Trophoblast cell (in vitro differentiated cells and primary cell): ENCODE measurements around the gene OR10H5.
"Not testable (repeated sequence)": the region's sequence is repeated elsewhere in the genome, so short reads cannot be mapped to it uniquely, and the experiment has no call there.

Experiments
- DNase-seq, 2 donors: peaks; one replicate each; pipeline ENCODE4 v3.0.0-alpha.2; 2016
- H2AFZ ChIP-seq: 2 replicates; pipeline ENCODE4 v1.6.1; 2013; ENCODE audit warnings: low read length, moderate library complexity, mild to moderate bottlenecking; ENCODE audit not compliant: insufficient read depth, poor library complexity
- H2AK5ac ChIP-seq: 2 replicates; pipeline ENCODE4 v1.6.1; 2013; ENCODE audit warnings: mild to moderate bottlenecking, low read length
- H2BK120ac ChIP-seq: 2 replicates; pipeline ENCODE4 v1.6.1; 2013; ENCODE audit warnings: low read length, mild to moderate bottlenecking, moderate library complexity; ENCODE audit not compliant: insufficient read depth, poor library complexity
- H2BK12ac ChIP-seq: 2 replicates; pipeline ENCODE4 v1.6.1; 2013; ENCODE audit warnings: mild to moderate bottlenecking, low read length, moderate library complexity
- H2BK5ac ChIP-seq: 2 replicates; pipeline ENCODE4 v1.6.1; 2013; ENCODE audit warnings: low read length, low read depth, moderate library complexity, mild to moderate bottlenecking; ENCODE audit not compliant: poor library complexity
- H3K14ac ChIP-seq: 2 replicates; pipeline ENCODE4 v1.6.1; 2013; ENCODE audit warnings: mild to moderate bottlenecking, low read length
- H3K18ac ChIP-seq: 2 replicates; pipeline ENCODE4 v1.6.1; 2013; ENCODE audit warnings: mild to moderate bottlenecking, low read length
- H3K23ac ChIP-seq: 2 replicates; pipeline ENCODE4 v1.6.1; 2013; ENCODE audit warnings: low read length
- H3K27ac ChIP-seq: 2 replicates; pipeline ENCODE4 v1.5.1; 2013; ENCODE audit warnings: low read depth, mild to moderate bottlenecking, inconsistent platforms, low read length, moderate library complexity
- H3K27me3 ChIP-seq: 2 replicates; pipeline ENCODE4 v1.6.1; 2013; ENCODE audit warnings: inconsistent platforms, mild to moderate bottlenecking, low read length, moderate library complexity; ENCODE audit not compliant: insufficient read depth
- H3K36me3 ChIP-seq, 2 experiments: 1 replicate in 1 of 2; 2 replicates in 1 of 2; pipeline ENCODE4 v1.6.1; 2013; ENCODE audit warnings: low read length in 2 of 2, mild to moderate bottlenecking in 2 of 2, moderate library complexity in 1 of 2; ENCODE audit not compliant: insufficient read depth in 2 of 2, control insufficient read depth in 1 of 2
- H3K4ac ChIP-seq: 2 replicates; pipeline ENCODE4 v1.6.1; 2013; ENCODE audit warnings: low read depth, mild to moderate bottlenecking, low read length, moderate library complexity
- H3K4me1 ChIP-seq, 2 experiments: 1 replicate in 1 of 2; 2 replicates in 1 of 2; pipeline ENCODE4 v1.6.1; 2013; ENCODE audit warnings: low read length in 2 of 2, mild to moderate bottlenecking in 2 of 2, moderate library complexity in 1 of 2; ENCODE audit not compliant: insufficient read depth in 2 of 2, control insufficient read depth in 1 of 2
- H3K4me2 ChIP-seq: 2 replicates; pipeline ENCODE4 v1.6.1; 2013; ENCODE audit warnings: inconsistent platforms, mild to moderate bottlenecking, low read length, moderate library complexity
- H3K4me3 ChIP-seq: 2 replicates; pipeline ENCODE4 v1.5.1; 2013; ENCODE audit warnings: mild to moderate bottlenecking, low read depth, low read length, inconsistent platforms
- H3K79me1 ChIP-seq: one replicate; pipeline ENCODE4 v1.6.1; 2013; ENCODE audit warnings: low read length
- H3K79me2 ChIP-seq: 2 replicates; pipeline ENCODE4 v1.6.1; 2013; ENCODE audit warnings: low read length, mild to moderate bottlenecking; ENCODE audit not compliant: control insufficient read depth, insufficient read depth, poor library complexity
- H3K9ac ChIP-seq: 2 replicates; pipeline ENCODE4 v1.6.1; 2013; ENCODE audit warnings: mild to moderate bottlenecking, low read length
- H3K9me3 ChIP-seq: 2 replicates; pipeline ENCODE4 v1.6.1; 2013; ENCODE audit warnings: low read depth, mild to moderate bottlenecking, control low read depth, inconsistent platforms, low read length; ENCODE audit not compliant: insufficient read depth
- H4K12ac ChIP-seq: 2 replicates; pipeline ENCODE4 v1.6.1; 2013; ENCODE audit warnings: low read depth, mild to moderate bottlenecking, low read length, moderate library complexity
- H4K8ac ChIP-seq: 2 replicates; pipeline ENCODE4 v1.6.1; 2013; ENCODE audit warnings: low read depth, mild to moderate bottlenecking, low read length, moderate library complexity
- H4K91ac ChIP-seq: one replicate; pipeline ENCODE4 v1.6.1; 2013; ENCODE audit warnings: low read depth, mild to moderate bottlenecking, low read length, moderate library complexity
- WGBS: extraction: QIAGEN DNeasy Blood & Tissue Kit; methylation state at CpG from one replicate; pipeline ENCODE4 v1.1.7; 2013; ENCODE audit warnings: missing lambda C conversion rate; ENCODE audit not compliant: insufficient read length, insufficient coverage; ENCODE audit errors: extremely low coverage; 5-methylcytosine and 5-hydroxymethylcytosine counted together

OR10H5 gene

DNA sequence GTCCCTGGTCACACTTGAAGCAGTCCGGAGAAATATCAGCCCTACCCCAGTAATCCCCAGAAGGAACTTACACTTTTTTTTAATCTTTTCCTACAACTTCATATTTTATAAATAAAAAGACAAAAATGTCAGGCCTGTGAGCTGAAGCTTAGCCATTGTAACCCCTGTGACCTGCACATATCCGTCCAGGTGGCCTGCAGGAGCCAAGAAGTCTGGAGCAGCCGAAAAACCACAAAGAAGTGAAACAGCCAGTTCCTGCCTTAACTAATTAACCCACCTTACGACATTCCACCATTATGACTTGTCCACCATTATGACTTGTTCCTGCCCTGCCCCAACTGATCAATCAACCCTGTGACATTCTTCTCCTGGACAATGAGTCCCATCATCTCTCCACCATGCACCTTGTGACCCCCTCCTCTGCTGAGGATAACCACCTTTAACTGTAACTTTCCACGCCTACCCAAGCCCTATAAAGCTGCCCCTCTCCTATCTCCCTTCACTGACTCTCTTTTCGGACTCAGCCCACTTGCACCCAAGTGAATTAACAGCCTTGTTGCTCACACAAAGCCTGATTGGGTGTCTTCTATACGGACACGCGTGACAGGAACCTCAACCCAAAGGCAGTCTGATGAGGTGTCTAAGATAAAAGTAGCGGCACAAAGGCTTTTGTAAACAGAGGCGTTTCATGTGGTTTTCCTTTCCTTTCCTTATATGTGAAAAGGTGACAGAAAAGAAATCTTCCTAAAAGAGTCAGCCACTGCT, 48.3 kb downstream of the OR10H5 start:
- H2BK5ac ChIP-seq, result peak overlapping the region; percentile 89
- H3K9ac ChIP-seq, H3K4ac ChIP-seq, H2BK12ac ChIP-seq, H3K79me2 ChIP-seq, H2BK120ac ChIP-seq, H3K4me1 ChIP-seq, H3K9me3 ChIP-seq, H2AFZ ChIP-seq, H3K14ac ChIP-seq, H3K27me3 ChIP-seq, H4K12ac ChIP-seq, H3K36me3 ChIP-seq, H3K4me3 ChIP-seq, H3K18ac ChIP-seq, H3K23ac ChIP-seq, H2AK5ac ChIP-seq: not testable (repeated sequence)
- peak overlapping the region; percentile 32 for H4K8ac ChIP-seq
- peak overlapping the region; percentile 97 for H3K27ac ChIP-seq
- DNase-seq, result peak; percentile 67 to 80
- peak overlapping the region; percentile 72 for H4K91ac ChIP-seq
- WGBS, result no CpG with 5 or more reads among the region's 11 CpGs
- H3K79me1 ChIP-seq, result peaks cover 19% of the 10 kb centered on the region
- peak overlapping the region; percentile 61 for H3K4me2 ChIP-seq

DNA sequence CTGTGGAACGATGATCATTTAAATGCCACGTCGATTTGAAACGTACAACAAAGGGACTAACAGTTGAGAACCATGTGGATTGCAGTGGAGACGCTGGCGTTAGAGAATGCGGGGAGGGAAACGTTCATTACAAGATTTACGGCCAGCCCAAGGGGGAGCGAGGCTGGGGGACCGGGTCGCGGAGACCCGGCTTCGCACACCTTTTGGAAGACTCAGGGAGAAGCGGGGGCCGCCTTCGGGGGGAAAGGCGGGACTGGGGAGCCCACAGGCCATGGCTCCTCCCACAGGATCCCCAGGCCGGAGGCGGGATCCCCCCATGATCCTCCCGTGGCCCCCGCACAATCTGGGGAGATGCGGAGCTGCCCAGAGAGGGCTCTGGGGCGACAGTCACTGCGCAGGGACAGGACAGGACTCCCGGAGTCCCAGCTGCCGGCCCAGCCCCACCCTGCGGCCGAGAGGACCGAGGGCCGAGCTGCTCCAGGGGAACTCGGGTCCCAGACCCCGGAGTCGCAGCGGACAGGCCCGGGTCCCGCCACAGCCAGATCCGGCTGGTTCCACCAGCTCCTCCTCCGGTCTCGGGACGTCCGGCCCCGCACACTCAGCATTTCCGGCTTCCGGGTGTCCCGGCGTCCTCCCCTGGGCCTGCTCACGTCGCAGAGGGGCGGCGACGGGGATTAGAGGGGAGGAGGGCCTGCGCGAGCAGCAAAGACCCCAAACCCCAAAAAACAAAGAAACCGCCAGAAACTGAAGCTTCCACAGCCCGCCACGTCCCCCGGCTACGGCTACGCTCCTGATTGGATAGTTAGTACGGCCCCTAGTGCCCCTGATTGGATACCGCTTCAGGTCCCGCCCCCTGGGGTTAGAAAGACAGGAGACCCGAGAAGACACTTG, 49.1 kb downstream of the OR10H5 start:
- peak overlapping the region; percentile 84 for H3K14ac ChIP-seq
- peak overlapping the region; percentile 74 for H3K9ac ChIP-seq
- H3K79me1 ChIP-seq, result peaks cover 19% of the 10 kb centered on the region
- H3K79me2 ChIP-seq, result no peaks in the 10 kb centered on the region
- peak overlapping the region; percentile 61 for H3K4me2 ChIP-seq
- peak overlapping the region; percentile 48 for H3K4ac ChIP-seq
- peak overlapping the region; percentile 97 for H3K27ac ChIP-seq
- H4K91ac ChIP-seq, result peak overlapping the region; percentile 97
- peak overlapping the region; percentile 62 for H2AFZ ChIP-seq
- H3K36me3 ChIP-seq, result peaks cover 0 to 6% of the 10 kb centered on the region in 2 experiments
- H3K18ac ChIP-seq, result peak overlapping the region; percentile 89
- H3K9me3 ChIP-seq, result peaks cover 3% of the 10 kb centered on the region
- peak overlapping the region; percentile 55 for H4K12ac ChIP-seq
- peak overlapping the region; percentile 89 for H2BK5ac ChIP-seq
- DNase-seq, result peak; percentile 95 to 98
- H2BK120ac ChIP-seq, result peak overlapping the region; percentile 77
- no peak overlapping the region for H2BK12ac ChIP-seq
- H3K4me3 ChIP-seq, result peak overlapping the region; percentile 65
- H3K23ac ChIP-seq, result no peak overlapping the region
- H3K4me1 ChIP-seq, result peaks cover 3 to 4% of the 10 kb centered on the region in 2 experiments
- no CpG with 5 or more reads among the region's 65 CpGs for WGBS
- H3K27me3 ChIP-seq, result no peaks in the 10 kb centered on the region
- H4K8ac ChIP-seq, result peak overlapping the region; percentile 89
- H2AK5ac ChIP-seq, result peak overlapping the region; percentile 42

DNA sequence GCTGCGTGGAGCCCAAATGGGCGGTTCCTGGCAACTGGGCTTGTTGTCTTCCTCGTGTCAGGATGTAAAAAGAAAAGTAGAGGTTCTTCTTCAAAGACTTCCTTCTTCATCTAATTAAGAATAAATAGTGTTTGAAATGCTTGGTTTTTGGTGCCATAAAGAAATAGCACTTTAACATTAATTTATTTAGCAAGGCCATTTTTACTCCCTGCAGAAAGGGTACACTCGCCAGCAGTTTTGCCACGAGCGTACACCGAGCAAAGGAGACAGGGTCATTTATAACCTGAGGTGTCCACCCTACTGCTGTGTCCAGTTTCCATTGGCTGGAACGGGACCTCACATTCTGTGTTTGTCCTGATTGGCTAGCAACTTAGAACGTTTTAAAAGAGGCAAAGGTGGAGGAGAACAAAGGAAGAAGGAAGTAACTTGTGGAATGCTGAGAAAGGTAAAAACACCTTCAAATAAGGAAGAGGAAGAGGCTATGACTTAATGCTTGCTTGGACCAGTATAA, 49.8 kb downstream of the OR10H5 start:
- H3K4me2 ChIP-seq, result peak overlapping the region; percentile 61
- H2AFZ ChIP-seq, result no peak overlapping the region
- peaks cover 0 to 6% of the 10 kb centered on the region in 2 experiments for H3K36me3 ChIP-seq
- H2BK5ac ChIP-seq, result no peak overlapping the region
- H3K4ac ChIP-seq, result no peak overlapping the region
- no peak overlapping the region for H3K18ac ChIP-seq
- no CpG with 5 or more reads among the region's 9 CpGs for WGBS
- peak in 1 of 2 donors; percentile 52 for DNase-seq
- H3K4me3 ChIP-seq, result no peak overlapping the region
- peaks cover 6% of the 10 kb centered on the region for H3K9me3 ChIP-seq
- no peaks in the 10 kb centered on the region for H3K79me2 ChIP-seq
- H2BK12ac ChIP-seq, result no peak overlapping the region
- peak overlapping the region; percentile 97 for H3K27ac ChIP-seq
- no peak overlapping the region for H3K9ac ChIP-seq
- no peak overlapping the region for H2BK120ac ChIP-seq
- H4K12ac ChIP-seq, result no peak overlapping the region
- no peak overlapping the region for H4K91ac ChIP-seq
- no peak overlapping the region for H3K23ac ChIP-seq
- no peaks in the 10 kb centered on the region for H3K27me3 ChIP-seq
- H3K14ac ChIP-seq, result no peak overlapping the region
- no peak overlapping the region for H2AK5ac ChIP-seq
- H3K4me1 ChIP-seq, result peaks cover 3 to 4% of the 10 kb centered on the region in 2 experiments
- peak overlapping the region; percentile 89 for H4K8ac ChIP-seq
- H3K79me1 ChIP-seq, result peaks cover 19% of the 10 kb centered on the region

DNA sequence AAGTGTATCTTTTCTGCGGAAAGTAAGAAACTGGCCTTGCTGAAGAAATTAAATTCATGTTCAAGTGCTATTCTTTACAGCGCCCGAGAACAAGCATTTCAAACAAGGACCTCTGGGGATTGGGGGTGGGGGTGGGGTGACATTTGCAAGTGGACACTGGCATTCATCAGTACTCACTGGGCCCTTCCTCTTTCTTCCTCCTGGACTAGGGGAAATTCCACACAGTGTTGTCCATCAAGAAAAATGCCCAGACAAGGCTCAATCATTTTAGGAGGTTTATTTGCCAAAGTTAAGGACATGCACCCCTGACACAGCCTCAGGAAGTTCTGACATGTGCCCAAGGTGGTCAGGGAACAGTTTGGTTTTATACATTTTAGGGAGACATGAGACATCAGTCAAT, 50.9 kb downstream of the OR10H5 start:
- no peak overlapping the region for H2BK120ac ChIP-seq
- no peak for DNase-seq
- H2AK5ac ChIP-seq, result no peak overlapping the region
- H3K23ac ChIP-seq, result no peak overlapping the region
- H3K4me2 ChIP-seq, result no peak overlapping the region
- H2AFZ ChIP-seq, result no peak overlapping the region
- no peak overlapping the region for H4K12ac ChIP-seq
- peaks cover 0 to 4% of the 10 kb centered on the region in 2 experiments for H3K36me3 ChIP-seq
- no peaks in the 10 kb centered on the region for H3K27me3 ChIP-seq
- no peak overlapping the region for H3K9ac ChIP-seq
- no peak overlapping the region for H4K8ac ChIP-seq
- no peak overlapping the region for H3K27ac ChIP-seq
- peak overlapping the region; percentile 13 for H4K91ac ChIP-seq
- H2BK12ac ChIP-seq, result no peak overlapping the region
- H3K9me3 ChIP-seq, result peaks cover 6% of the 10 kb centered on the region
- peaks cover 3 to 4% of the 10 kb centered on the region in 2 experiments for H3K4me1 ChIP-seq
- WGBS, result no CpG with 5 or more reads among the region's 3 CpGs
- H3K18ac ChIP-seq, result no peak overlapping the region
- H3K4ac ChIP-seq, result no peak overlapping the region
- H3K4me3 ChIP-seq, result no peak overlapping the region
- peaks cover 19% of the 10 kb centered on the region for H3K79me1 ChIP-seq
- no peak overlapping the region for H3K14ac ChIP-seq
- H3K79me2 ChIP-seq, result no peaks in the 10 kb centered on the region
- no peak overlapping the region for H2BK5ac ChIP-seq
